T-helper 2 cell treated with Interferon-gamma antibody and Interleukin-4, amounts not matched to agents 100 ng/mL and 5 ng/mL, for 36 hours (primary cell): ENCODE results near the gene KRT86. TPM values are rescaled to one million over a fixed set of nuclear protein-coding genes. Genes with fewer than 3 reads are reported as not detected.
"Not testable (repeated sequence)": the region's sequence is repeated elsewhere in the genome, so short reads cannot be mapped to it uniquely, and the experiment has no call there.

Source experiments
- intact Hi-C: fragments of 100-400 bp; cut with micrococcal nuclease; formaldehyde crosslinking; loops from one replicate; pipeline ENCODE4 v1.15.1; 2023
- total RNA-seq: library from RNA; stranded (reverse); gene quantifications from 2 replicates; pipeline ENCODE4 v1.2.3, GENCODE V29; 2022

KRT86 gene
- total RNA-seq, 1 donor from 2014 or later, result 0.48 TPM

GRCh38 chr12:52287816-52288805 lies 13.7 kb downstream of the KRT86 start:
- intact Hi-C loops, result not testable (repeated sequence)

- intact Hi-C loops, result not testable (repeated sequence)
Observed at GRCh38 chr12:52290483-52291134, 16.2 kb downstream of the KRT86 start.

- intact Hi-C loops, result no loop called here
Observed at GRCh38 chr12:52291267-52291935, 17.0 kb downstream of the KRT86 start, which contains the start of gene KRT81. KRT81 (minus strand) TSS chr12:52291534; CDS start chr12:52291465, 69 bp downstream.

GRCh38 chr12:52293926-52294325 lies 19.5 kb downstream of the KRT86 start:
- intact Hi-C loops, result no loop called here

- intact Hi-C loops, result no loop called here
Observed at GRCh38 chr12:52294803-52295202, 20.4 kb downstream of the KRT86 start.

GRCh38 chr12:52295663-52296062 lies 21.2 kb downstream of the KRT86 start:
- intact Hi-C loops, result no loop called here

- intact Hi-C loops, result no loop called here
Observed at GRCh38 chr12:52296572-52297215, 22.2 kb downstream of the KRT86 start.

- intact Hi-C loops, result no loop called here
Observed at GRCh38 chr12:52298677-52299190, 24.3 kb downstream of the KRT86 start.

- intact Hi-C loops, result no loop called here
Observed at GRCh38 chr12:52300796-52301691, 26.6 kb downstream of the KRT86 start.

- intact Hi-C loops, result not testable (repeated sequence)
Observed at GRCh38 chr12:52301721-52302120, 27.3 kb downstream of the KRT86 start.

GRCh38 chr12:52302242-52302914 lies 27.9 kb downstream of the KRT86 start:
- intact Hi-C loops, result not testable (repeated sequence)

GRCh38 chr12:52304941-52305411 lies 30.5 kb downstream of the KRT86 start:
- intact Hi-C loops, result not testable (repeated sequence)

GRCh38 chr12:52305921-52306705 lies 31.7 kb downstream of the KRT86 start:
- intact Hi-C loops, result no loop called here

GRCh38 chr12:52306731-52307130 lies 32.3 kb downstream of the KRT86 start:
- intact Hi-C loops, result no loop called here

- intact Hi-C loops, result no loop called here
Observed at GRCh38 chr12:52307836-52308805, 33.7 kb downstream of the KRT86 start.

- intact Hi-C loops, result no loop called here
Observed at GRCh38 chr12:52308806-52309425, 34.5 kb downstream of the KRT86 start.
